ENCODE data around the gene ITSN1.

DNA sequence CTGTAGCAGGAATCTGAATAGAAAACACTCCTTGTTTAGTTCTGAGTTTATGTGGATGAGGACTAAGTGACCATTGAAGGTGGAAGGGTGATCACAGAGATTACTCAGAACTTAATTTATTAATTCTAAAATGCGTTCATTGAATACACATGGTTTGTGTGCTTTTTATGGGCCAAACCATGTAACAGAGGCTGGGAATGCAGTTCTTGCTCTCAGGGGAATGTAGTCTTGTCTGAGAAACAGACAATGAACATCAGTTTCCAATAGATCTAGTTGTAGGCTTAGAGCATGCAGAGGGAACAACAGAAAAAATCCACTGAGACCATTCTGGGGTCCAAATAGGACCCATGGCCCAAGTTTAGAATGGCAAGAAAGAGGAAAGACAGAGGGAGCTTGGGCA, 46.1 kb downstream of the ITSN1 start:
- TF ChIP-seq, protein P1, sequence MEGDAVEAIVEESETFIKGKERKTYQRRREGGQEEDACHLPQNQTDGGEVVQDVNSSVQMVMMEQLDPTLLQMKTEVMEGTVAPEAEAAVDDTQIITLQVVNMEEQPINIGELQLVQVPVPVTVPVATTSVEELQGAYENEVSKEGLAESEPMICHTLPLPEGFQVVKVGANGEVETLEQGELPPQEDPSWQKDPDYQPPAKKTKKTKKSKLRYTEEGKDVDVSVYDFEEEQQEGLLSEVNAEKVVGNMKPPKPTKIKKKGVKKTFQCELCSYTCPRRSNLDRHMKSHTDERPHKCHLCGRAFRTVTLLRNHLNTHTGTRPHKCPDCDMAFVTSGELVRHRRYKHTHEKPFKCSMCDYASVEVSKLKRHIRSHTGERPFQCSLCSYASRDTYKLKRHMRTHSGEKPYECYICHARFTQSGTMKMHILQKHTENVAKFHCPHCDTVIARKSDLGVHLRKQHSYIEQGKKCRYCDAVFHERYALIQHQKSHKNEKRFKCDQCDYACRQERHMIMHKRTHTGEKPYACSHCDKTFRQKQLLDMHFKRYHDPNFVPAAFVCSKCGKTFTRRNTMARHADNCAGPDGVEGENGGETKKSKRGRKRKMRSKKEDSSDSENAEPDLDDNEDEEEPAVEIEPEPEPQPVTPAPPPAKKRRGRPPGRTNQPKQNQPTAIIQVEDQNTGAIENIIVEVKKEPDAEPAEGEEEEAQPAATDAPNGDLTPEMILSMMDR (IDR thresholded peaks at IDR 0.05), result no peak
- no peak for TF ChIP-seq POLR2A (IDR thresholded peaks at IDR 0.05)
- TF ChIP-seq EP300 (IDR thresholded peaks at IDR 0.05), result no peak

All from tibial nerve (tissue), 4 donors.